A549 treated with Mapracorat at 1 μM for 4 hours (cell line): Measurements from ENCODE around the gene PSMD7. TPM values are rescaled to one million over a fixed set of nuclear protein-coding genes. Genes with fewer than 3 reads are reported as not detected.

Experiments used
- total RNA-seq: library from RNA; stranded (reverse); fragments of 200-300 nt; extraction: Qiagen RNA extraction; gene quantifications from 5 replicates; pipeline ENCODE4 v1.2.3, GENCODE V29; 2022

Gene PSMD7
- total RNA-seq, result 132 to 188 TPM (median 139 TPM) in 5 replicates

GRCh38 chr16:74296432-74297144 lies at the start of gene PSMD7:
Gene PSMD7 (plus strand): TSS chr16:74296814. CDS start chr16:74296915, 101 bp downstream.

Other genes starting within 250 kb of the PSMD7 start
- gene NPIPB15, start 79.5 kb downstream of the PSMD7 start, total RNA-seq, result 0.46 to 0.69 TPM in 2 of 5 replicates, not detected in the others
- gene CLEC18B, start 124.7 kb downstream of the PSMD7 start, total RNA-seq, result 0.07 to 0.38 TPM (median 0.35 TPM) in 5 replicates